ENCODE results near the gene RFX8.

- no peak for TF ChIP-seq CTCF (conservative IDR thresholded peaks at IDR 0.05; ENCODE audit: low read depth, low read length)
- TF ChIP-seq EZH2 (IDR thresholded peaks at IDR 0.05; ENCODE audit: borderline replicate concordance, low read depth, low read length, poor library complexity, severe bottlenecking): no peak
These were observed 72.3 kb downstream of the RFX8 start for GRCh38 chr2:101402630-101403029.

Data from A673 (cell line).